ENCODE data around the gene MIAT.

DNA sequence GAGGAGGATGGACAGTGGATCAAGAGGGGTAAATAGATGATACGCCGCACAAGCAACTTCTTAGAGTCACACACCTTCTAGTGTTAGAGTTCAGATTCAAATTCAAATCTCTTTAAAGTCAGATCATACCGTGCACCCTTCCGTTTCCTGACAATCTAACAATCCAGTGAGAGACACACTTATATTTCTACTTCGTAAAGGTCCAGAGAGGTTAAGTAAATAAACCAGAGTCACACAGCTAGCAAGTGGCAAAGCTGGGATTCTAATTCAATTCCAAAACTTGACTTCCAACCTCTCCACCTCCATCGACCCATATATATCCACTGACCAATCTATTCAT, 34.0 kb downstream of the MIAT start:
- TF ChIP-seq SMC3 (IDR thresholded peaks at IDR 0.05; ENCODE audit: low read depth, low read length): no peak
- TF ChIP-seq, protein P1, sequence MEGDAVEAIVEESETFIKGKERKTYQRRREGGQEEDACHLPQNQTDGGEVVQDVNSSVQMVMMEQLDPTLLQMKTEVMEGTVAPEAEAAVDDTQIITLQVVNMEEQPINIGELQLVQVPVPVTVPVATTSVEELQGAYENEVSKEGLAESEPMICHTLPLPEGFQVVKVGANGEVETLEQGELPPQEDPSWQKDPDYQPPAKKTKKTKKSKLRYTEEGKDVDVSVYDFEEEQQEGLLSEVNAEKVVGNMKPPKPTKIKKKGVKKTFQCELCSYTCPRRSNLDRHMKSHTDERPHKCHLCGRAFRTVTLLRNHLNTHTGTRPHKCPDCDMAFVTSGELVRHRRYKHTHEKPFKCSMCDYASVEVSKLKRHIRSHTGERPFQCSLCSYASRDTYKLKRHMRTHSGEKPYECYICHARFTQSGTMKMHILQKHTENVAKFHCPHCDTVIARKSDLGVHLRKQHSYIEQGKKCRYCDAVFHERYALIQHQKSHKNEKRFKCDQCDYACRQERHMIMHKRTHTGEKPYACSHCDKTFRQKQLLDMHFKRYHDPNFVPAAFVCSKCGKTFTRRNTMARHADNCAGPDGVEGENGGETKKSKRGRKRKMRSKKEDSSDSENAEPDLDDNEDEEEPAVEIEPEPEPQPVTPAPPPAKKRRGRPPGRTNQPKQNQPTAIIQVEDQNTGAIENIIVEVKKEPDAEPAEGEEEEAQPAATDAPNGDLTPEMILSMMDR (conservative IDR thresholded peaks at IDR 0.05; ENCODE audit: low read depth, low read length): no peak
- no peak for TF ChIP-seq POLR2A (IDR thresholded peaks at IDR 0.05; ENCODE audit: low read depth, low read length)
- TF ChIP-seq RAD21 (IDR thresholded peaks at IDR 0.05; ENCODE audit: low read length): no peak
- TF ChIP-seq MXI1 (IDR thresholded peaks at IDR 0.05; ENCODE audit: borderline replicate concordance, low read depth, low read length): no peak
- no peak for TF ChIP-seq MAZ (IDR thresholded peaks at IDR 0.05; ENCODE audit: borderline replicate concordance, low read depth, low read length)
- no peak for TF ChIP-seq MAFK (IDR thresholded peaks at IDR 0.05; ENCODE audit: low read depth, low read length)
- no peak for TF ChIP-seq RFX5 (IDR thresholded peaks at IDR 0.05; ENCODE audit: low read depth, low read length)
- TF ChIP-seq CHD1 (IDR thresholded peaks at IDR 0.05; ENCODE audit: low read depth, low read length): no peak
- TF ChIP-seq, protein P2, sequence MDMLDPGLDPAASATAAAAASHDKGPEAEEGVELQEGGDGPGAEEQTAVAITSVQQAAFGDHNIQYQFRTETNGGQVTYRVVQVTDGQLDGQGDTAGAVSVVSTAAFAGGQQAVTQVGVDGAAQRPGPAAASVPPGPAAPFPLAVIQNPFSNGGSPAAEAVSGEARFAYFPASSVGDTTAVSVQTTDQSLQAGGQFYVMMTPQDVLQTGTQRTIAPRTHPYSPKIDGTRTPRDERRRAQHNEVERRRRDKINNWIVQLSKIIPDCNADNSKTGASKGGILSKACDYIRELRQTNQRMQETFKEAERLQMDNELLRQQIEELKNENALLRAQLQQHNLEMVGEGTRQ (IDR thresholded peaks at IDR 0.05; ENCODE audit: low read depth, low read length): no peak
- no peak for TF ChIP-seq CEBPB (IDR thresholded peaks at IDR 0.05; ENCODE audit: low read depth, low read length)

All from IMR-90 (cell line).